GM18517 (cell line): ENCODE results near the gene SLC29A3.

Source experiments
- ATAC-seq: cut with Tn5 transposase; IDR thresholded peaks from one replicate; pipeline ENCODE4 v1.9.1; 2021; ENCODE audit warnings: mild to moderate bottlenecking, moderate library complexity; ENCODE audit not compliant: unreplicated experiment

SLC29A3 gene

DNA sequence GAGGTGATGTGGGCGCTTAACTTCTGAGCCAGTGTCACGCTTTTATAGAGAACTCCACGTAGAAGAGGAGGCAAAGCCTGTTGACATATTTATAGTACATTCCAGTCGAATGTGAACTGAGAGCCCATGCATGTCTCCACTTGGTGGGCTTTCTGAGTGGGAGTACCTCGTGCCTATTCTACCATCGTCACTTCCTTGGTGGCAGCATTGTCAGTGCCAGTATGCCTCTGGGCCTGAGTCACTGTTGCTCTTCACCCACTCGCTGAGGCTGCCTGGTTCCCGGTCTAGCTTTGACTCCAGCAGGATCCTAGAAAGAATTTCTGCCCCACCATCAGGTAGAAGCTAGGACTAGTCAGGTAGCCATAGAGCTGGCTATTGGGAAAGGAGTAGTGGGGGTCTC, 47.6 kb downstream of the SLC29A3 start:
- ATAC-seq: no peak

DNA sequence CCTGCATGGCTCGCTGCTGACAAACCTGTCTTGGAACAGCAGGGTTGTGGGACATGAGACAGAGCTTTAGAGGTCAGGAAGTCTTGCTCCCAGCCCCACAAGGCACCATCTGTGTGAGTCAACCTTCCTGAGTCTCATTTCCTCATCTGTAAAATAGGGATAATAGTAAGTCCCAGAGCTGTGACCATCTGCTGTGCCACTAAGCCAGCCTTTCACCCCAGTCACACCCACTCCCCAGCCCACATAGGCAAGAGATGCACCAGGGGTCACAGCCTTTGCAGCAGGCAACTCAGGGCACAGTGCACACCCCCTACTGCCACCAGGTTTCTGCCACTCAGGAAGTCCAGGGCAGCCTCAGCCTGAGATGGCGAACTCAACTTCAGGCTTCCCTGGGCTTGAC, 48.2 kb downstream of the SLC29A3 start:
- no peak for ATAC-seq

DNA sequence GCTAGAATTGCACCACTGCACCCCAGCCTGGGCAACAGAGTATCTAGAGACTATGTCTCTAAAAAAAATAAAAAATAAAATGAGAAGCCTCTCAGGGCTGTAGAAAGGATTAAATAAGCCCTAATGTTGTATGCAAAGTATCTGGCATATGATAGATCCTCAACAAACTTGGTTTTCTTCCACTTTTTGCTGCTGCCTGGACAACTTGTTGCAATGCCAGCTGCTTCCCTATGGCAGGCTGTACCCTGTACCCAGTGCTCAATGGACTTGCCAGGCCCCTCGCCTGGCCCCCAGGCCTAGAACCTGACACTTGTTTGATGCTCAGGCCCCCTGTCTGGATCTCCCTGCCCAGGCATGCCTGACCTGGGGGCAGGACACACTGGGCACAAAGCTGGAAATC, 49.1 kb downstream of the SLC29A3 start:
- no peak for ATAC-seq

DNA sequence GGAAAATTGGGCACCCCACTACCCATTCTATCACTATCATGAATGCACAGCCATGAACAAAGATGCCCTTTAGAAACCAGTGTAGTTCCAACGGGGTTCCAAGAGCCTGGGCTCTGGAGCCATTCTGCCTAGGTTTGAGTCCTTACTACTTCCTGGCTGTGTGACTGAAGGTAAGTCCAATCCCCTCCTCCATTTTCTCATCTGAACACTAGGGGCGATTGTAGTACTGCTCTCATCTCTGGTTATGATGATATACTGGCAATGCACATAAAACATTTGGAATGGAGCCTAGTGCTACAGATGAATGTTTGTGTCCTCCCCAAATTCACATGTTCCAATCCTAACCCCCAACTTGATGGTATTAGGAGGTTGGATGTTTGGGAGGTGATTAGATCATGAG, 49.6 kb downstream of the SLC29A3 start:
- ATAC-seq: no peak

DNA sequence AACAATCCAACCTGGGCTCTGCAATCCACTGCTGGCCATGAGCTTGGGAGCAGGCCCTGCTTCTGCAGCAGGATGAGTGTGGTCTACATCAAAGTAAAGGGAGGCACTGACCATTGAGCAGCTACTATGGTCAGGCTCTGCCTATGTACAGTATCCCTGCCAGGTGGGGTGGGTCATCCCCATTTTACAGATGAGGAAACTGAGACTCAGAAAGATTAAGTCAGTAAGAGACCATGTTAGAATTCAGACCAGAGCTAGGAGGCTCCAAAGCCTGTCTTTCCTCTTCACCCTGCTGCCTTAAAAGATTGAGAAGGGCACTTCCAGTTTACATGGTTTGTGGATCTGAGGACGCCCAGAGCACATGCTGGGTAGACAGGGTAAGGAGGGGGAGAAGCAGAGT, 50.5 kb downstream of the SLC29A3 start:
- no peak for ATAC-seq

DNA sequence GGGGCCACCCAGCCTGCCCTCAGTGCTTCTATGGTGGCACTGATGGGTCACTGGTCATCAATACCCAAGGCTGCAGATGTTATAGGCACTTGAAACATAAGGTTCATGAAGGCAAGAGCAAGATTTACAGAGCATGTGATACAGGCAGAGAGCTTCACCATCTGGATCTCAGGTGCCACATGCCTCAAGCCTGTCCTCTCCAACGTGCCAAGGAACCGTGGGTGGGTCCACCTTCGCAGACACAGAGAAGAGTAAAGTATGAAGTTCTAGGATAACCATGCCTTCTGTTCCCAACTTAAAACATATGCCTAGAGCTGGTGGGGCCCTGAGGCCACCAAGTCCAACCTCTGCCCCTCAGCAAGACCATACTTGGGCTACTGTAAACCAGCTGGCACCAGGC, 51.0 kb downstream of the SLC29A3 start:
- ATAC-seq: no peak

DNA sequence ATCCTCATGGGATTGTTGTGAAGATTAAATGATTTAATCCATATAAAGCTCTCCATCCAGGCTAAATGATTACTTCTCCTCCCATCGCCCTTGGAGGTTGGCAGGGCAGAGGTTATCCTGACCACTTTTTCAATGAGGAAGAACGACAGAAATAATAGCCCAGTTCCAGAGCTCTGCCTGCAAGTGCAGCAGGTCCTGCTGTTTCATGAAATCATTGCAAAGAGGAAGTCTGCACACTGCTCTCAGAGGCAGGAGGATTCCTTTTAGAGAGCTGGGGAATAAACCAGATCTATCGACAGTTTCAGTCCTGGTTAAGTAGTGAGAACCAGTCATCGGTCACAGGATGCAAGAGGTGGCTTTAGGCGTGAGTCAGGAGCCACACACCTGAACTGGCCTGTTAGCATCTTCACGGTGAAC, 52.7 kb downstream of the SLC29A3 start:
- ATAC-seq: no peak

DNA sequence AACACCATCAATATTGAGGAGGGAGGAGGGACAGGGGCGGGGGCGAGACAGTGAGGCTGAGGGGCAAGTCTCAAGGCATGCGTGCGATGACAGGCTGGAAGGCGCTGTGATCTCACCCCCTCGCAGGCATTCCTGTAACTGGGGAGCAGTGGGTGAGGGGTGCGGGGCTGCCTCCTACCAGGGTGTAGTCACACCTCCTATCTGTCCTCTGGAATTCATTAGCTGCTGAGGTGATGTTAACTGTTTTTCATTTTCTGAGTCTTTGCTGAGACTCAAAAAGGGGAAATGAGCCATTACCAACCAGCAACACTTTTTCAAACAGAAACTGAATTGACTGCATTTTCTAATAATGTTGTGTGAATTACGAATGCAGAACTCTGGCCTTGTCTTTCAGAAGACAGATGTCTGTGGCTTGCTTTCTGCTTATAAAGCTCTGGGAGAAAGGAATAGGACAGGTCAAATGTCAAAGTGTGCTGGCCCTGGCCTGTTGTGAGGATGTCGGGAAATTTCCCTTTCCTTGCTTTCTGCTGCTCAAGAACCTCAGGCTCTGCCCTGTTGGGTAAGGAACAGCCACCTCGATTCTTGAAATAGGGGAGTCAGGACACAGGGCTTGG, 53.9 kb downstream of the SLC29A3 start:
- peak; percentile 63 for ATAC-seq

DNA sequence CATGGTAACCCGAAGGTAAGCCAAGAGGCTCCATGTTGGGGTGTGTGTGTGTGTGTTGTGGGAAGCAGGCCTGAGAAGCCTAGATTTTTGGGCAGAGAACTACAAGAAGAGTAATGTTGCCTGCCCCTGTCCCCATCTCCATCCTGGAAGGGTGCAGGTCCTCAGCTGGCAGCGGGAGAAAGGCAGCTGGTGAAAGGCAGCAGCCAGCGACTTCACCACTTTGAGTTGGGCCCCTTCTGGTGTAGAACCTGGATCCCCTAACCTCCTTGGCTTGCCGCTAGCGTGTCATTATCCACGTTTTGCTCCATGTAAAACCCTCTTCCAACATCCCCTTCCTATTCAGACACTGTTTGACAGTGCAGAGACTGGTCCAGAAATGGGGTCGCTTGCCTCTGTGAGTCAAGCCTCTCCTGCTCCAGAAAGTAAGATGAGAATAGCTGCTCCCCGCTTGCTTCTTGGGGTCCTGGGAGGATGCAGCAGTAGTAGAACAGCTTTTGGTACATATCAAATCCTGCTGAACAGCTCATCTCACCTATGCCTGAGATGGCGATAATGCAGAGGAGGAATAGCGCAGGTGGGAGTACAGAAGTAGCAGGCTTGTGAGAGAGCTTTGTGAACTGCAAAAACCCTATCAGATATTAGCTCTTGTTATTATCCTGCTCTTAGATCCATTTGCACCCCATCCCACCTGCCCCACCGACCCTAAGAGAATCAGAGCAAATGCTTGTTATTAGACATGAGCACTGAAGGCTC, 55.6 kb downstream of the SLC29A3 start:
- ATAC-seq: no peak

DNA sequence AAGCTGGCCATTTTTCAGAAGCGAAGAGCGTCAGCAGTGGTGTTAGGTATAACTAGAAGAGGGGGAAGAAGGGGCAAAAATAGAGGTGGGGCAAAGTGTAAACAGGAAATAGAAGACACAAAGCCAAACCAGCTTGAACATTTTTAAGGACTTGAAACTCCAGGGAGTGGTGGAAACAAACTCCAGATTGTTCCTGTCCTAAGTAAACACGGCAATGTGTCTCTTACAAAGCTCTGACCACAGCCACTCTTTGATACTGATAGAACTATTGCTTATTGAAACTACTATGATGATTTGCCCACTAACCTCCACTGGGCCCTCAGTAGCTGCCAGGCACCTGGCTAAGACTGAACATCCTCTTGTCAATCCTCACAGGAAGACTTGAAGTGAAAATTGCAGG, 56.9 kb downstream of the SLC29A3 start:
- ATAC-seq: no peak

DNA sequence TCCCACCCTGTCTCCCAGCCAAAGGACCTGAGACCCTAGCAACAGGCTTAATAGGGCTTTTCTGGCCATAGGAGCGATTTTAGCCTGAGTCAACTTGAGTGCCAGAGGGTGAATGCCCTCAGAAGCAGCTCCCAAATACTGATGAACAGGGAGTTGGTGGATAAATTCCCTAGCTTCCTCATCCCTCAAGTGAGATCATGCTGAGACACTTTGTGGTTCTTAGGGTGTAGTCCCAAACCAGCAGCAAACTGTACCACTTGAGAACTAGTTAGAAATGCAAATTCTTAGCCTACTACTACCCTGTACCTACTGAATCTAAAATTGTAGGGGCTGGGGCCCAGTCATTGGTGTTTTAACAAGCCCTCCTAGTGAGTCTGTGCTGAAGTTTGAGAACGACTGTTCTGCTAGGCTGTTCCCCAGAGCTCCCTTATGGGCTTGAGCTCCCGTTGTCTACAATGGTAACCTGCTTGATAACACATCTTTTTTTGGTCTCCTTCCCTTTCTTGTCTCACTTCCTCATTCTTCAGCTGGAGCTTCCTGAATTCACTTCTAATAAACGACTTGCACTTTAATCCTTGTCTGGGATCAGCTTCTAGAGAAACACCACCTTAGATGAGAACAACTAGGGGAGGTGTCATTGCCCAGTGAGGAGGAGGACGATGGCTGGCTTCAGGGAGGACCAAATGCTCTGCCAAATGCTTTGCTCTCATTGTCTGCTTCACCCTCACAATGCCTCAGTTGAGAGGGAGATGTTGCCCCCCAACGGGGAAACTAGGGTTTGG, 59.5 kb downstream of the SLC29A3 start:
- no peak for ATAC-seq

DNA sequence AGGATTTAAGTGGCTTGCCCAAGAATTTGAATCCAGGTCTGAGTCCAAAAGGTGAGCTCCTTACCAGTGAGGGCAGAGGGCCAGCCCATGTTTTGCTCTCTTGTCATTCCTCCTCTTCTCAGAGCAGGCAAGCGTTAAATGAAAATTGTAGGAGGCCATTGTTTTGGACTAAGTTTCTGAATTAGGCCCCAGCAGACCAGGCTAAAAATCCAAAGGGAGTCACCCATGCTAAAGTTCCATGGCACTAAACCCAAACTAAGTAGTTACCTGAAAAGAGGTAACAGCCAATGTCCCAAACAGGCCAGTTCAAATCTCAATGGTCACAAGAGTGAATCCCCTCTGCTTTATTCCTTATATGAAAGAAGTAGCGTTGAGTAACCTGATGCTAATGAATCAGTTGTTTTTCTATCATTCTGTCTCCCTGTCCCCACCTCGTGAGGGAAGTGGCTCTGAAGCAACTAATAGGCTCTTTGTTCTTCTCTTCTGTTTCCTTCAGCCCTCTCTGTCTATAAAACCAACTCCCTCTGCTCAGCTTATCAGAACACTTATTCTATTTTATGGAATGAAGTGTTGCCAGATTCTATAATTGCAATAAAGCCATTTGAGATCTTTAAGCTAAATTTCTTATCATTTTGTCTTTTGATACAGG, 60.2 kb downstream of the SLC29A3 start:
- no peak for ATAC-seq

DNA sequence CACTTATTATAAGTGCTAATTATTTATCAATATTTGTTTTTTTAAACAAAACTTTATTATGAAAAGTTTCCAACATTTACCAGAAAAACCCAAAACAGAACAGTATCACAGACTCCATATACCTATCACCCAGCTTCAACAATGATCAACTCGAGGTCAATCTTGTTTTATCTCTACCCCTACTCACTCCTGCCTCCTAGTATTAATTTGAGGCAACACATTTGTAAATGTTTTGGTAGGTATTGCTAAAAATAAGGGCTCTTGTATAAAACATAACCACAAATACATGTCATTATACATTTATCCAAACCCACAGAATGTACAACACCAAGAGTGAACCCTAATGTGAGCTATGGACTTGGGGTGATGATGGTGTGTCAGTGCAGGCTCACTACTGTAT, 61.8 kb downstream of the SLC29A3 start:
- no peak for ATAC-seq

DNA sequence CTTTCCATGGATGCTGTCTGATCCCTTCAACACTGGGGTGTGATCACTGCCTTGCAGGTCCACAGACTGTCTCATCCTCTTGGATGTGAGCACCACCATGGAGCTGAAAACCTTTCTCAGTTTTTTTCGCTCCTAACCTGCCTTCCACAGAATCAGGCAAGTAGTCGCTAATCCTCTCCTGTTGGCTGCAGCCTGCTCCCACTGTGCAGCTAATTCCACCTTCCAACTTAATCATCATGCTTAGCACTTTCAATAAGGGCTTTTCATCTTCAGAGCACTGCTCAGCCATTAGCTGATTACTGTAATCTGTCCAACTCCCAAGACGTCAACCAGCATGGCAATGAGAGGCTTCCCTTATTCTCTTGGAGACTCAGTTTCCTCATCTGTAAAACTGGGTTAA, 62.6 kb downstream of the SLC29A3 start:
- no peak for ATAC-seq

DNA sequence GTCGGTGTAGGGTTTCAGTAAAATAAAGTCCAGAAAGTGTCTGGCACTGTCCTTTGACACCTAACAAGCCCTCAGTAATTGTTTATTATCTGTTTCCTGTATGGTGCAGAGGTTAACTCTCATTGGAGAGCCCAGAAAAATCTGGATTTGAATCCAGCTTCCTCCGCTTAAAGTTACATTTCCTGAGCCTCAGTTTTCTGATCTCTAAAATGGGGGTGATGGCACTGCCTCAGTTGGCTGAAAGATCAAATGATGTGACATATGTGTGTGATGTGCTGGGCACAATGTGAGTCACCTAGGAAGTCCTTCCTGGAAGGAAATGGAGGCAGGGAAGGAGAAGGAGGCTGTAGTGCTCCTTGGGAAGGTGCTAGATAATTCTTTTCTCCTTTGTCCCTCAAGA, 63.0 kb downstream of the SLC29A3 start:
- ATAC-seq: no peak

DNA sequence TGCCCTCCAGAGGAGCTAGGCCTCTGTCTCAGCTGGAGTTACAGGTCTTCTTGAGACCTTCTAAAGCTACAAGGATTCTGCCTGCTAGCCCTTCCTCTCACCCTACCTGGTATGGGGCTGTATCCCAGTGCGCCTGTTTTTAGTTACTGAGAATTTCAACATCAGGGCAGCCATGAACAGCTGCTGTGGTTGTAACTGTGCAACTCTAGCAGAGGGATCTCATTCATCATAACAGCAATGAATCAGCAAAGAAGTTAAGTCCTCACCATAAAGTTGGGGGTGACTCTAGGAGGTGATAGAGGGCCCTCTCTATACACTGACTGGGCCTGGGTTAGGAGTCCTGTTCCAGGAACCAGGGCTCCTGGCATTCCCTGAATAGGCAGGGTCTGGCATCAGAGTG, 63.7 kb downstream of the SLC29A3 start:
- ATAC-seq: no peak

DNA sequence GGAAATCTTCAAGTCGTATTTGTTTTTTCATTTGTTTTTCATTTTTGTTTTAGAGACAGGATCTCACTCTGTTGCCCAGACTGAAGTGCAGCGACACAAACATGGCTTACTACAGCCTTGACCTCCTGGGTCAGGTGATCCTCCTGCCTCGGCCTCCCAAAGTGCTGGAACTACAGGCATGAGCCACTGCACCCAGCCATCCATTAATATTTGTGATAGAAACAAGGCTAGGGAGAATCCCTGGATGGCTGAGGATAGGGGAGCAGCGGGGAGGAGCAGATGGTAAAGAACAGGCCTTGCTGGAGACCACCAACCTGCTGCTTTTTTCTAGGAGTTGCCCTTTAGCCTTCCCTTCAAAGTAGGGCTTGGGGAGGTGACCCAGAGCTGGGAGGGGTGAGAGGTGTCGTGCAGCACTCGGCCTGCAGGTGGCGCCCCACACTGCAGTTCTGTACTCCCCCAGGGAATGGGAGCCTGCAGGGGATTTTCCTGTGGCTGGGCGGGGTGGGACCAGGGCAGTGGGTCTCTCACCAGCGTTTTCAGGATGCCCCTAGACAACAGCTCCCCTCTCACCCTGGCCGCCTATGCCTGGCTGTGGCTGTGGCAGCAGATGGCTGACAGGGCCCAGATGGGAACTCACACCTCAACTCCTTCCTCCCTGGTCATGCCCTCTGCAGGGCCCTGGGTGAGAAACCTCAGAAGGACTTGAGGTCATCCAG, 65.1 kb downstream of the SLC29A3 start:
- ATAC-seq: peak; percentile 53

DNA sequence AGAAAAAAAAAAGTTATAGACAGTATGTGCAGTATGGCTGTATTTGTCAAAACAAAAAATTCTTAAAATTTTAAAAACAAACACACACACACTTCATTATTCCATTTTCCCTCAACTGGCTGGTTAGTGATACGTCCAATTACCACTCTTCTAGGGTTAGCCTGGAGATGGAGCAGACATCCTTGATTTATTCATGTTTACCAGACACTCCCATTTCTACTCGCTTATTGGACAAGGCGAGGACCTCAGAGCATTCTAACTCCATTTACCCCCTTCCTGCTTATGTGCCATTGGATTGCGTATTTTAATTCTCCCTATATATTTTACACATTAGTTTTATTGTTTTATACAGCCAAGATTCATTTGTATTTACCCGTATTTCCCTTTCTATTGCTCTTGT, 69.1 kb downstream of the SLC29A3 start:
- ATAC-seq: no peak

DNA sequence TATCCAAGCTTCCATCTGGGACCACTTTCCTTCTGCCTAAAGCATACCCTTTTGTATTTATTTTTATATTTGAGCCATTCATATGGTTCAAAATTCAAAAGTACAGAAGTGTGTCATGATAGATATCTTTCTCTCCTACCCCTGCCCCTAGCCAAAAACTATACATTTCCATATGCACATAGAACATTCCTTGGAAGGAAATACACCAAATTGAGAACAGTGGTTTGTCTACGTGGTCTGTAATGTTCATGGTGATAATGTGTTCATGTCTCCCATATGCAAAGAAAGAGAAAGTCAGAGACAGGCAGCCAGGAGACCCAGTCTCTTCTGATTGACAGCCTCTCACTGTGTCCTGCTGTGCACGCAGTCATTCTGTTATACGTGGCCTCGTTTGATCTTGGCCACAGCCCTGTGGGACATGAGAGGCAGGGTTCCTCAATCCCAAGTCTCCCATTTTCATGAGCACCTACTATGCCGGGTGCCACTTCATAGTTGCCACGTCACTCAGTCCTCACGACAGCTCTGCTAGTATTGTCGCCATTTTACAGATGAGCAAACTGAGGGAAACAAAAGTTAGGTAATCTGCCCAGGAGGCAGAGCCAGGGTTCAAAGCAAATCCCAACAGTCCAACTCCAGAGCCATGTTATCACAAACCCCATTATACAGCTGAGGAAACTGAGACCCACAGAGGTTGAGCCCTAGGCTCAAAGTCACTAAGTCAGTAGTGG, 69.7 kb downstream of the SLC29A3 start:
- ATAC-seq: no peak

DNA sequence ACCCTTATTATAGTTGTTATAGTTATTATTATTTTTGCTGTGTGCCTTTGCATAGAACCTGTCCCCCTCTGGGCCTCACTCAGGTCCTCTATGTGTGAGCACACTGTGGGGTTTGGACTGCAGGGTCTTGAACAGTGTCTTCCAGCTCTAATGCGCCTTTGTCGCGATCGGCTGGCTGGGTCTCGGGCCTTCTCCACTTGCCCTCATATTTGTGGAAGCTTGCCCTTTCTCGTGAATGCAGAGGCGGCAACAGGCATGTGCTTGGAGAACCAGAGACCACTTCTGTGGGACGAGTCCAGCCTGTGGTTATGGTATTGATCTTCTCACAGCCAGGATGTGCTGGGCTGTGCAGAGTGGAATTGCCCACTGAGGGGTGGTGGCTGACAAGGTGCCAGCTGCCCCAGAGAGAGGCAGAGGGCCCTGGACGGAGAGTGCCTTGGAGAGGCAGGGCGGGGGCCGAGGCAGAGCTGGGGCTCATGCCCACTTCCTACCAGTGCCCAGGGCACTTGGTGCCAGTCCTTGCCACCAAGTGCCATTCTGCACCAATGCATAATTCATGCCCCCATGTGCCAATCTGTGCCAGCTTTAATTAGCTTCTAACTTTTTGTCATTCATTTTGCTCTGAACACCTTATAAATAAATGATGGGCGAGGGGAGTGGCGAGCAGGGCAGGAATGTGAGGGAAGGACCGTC, 70.9 kb downstream of the SLC29A3 start:
- no peak for ATAC-seq
